ENCODE measurements around the gene TCEANC.
A peak's percentile ranks its signal among the peaks of the same experiment; 100 is the strongest.
"Not testable (repeated sequence)": the region's sequence is repeated elsewhere in the genome, so short reads cannot be mapped to it uniquely, and the experiment has no call there.

TCEANC gene

GRCh38 chrX:13645464-13646153 is 7.3 kb upstream of the TCEANC start:
- Mint-ChIP-seq H3K9me3 (no peaks in the 10 kb centered on the region), H3K36me3 (ENCODE audit: insufficient read depth) (no peaks in the 10 kb centered on the region), H3K27ac (ENCODE audit: low read depth) (no peak overlapping the region), H3K27me3 (no peaks in the 10 kb centered on the region), H3K4me3 (no peak overlapping the region), H3K4me1 (peaks cover 13% of the 10 kb centered on the region)
- DNase-seq (ENCODE audit: low spot score in 2 of 2), result no peak
- ATAC-seq (replicated peaks; ENCODE audit: extremely low read depth, poor library complexity, severe bottlenecking), result no peak

GRCh38 chrX:13646154-13646549 is 6.8 kb upstream of the TCEANC start:
- no peak for DNase-seq (ENCODE audit: low spot score in 2 of 2)
- Mint-ChIP-seq H3K27ac (ENCODE audit: low read depth) (no peak overlapping the region), H3K27me3 (no peaks in the 10 kb centered on the region), H3K4me1 (peaks cover 13% of the 10 kb centered on the region), H3K4me3 (no peak overlapping the region), H3K36me3 (ENCODE audit: insufficient read depth) (no peaks in the 10 kb centered on the region), H3K9me3 (no peaks in the 10 kb centered on the region)
- no peak for ATAC-seq (replicated peaks; ENCODE audit: extremely low read depth, poor library complexity, severe bottlenecking)

DNA sequence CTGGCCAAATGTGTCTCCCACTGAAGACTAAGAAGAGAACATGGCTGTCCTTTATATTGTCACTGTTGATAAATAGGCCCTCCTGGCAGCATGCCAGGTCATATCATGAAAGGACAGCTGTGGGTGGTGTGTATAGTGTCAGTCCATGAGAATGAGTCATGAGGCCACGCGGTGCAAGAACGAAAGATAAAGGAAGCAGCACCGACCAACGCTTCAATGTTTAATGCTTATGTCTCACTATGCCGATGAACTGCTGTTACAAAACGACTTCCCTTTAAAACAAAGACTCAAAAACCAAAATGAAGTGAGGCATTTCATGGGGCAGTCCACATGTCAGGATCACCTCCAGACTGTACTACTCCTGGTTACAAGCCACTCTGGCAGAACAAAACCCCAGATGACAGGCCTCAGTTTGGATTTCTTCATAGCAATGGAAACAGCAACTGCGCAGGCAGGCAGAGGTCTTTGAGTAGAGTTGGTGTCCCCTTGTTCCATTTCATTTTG is 5.2 kb upstream of the TCEANC start:
- H3K4me1 Mint-ChIP-seq, result peaks cover 13% of the 10 kb centered on the region
- H3K9me3 Mint-ChIP-seq, result no peaks in the 10 kb centered on the region
- DNase-seq (ENCODE audit: low spot score in 2 of 2) (peak; percentile 22 to 39), ATAC-seq (replicated peaks; ENCODE audit: extremely low read depth, poor library complexity, severe bottlenecking) (peak; percentile 78)
- H3K4me3 Mint-ChIP-seq, result no peak overlapping the region
- H3K27ac Mint-ChIP-seq (ENCODE audit: low read depth), result peak overlapping the region; percentile 81
- no peaks in the 10 kb centered on the region for H3K27me3 Mint-ChIP-seq
- no peaks in the 10 kb centered on the region for H3K36me3 Mint-ChIP-seq (ENCODE audit: insufficient read depth)

- ATAC-seq (replicated peaks; ENCODE audit: extremely low read depth, poor library complexity, severe bottlenecking); H3K4me3 Mint-ChIP-seq; H3K36me3 Mint-ChIP-seq (ENCODE audit: insufficient read depth); H3K27me3 Mint-ChIP-seq; H3K9me3 Mint-ChIP-seq; DNase-seq (ENCODE audit: low spot score in 2 of 2): not testable (repeated sequence)
- peaks cover 13% of the 10 kb centered on the region for H3K4me1 Mint-ChIP-seq
- peak overlapping the region; percentile 81 for H3K27ac Mint-ChIP-seq (ENCODE audit: low read depth)
These were observed 4.6 kb upstream of the TCEANC start for GRCh38 chrX:13648336-13648735.

- H3K9me3 Mint-ChIP-seq, result no peaks in the 10 kb centered on the region
- H3K27me3 Mint-ChIP-seq, result no peaks in the 10 kb centered on the region
- ATAC-seq (replicated peaks; ENCODE audit: extremely low read depth, poor library complexity, severe bottlenecking), result no peak
- no peak for DNase-seq (ENCODE audit: low spot score in 2 of 2)
- peaks cover 13% of the 10 kb centered on the region for H3K4me1 Mint-ChIP-seq
- H3K4me3 Mint-ChIP-seq, result no peak overlapping the region
- peaks cover 4% of the 10 kb centered on the region for H3K36me3 Mint-ChIP-seq (ENCODE audit: insufficient read depth)
- no peak overlapping the region for H3K27ac Mint-ChIP-seq (ENCODE audit: low read depth)
These were observed 3.1 kb upstream of the TCEANC start for GRCh38 chrX:13649838-13650237.

GRCh38 chrX:13650318-13650717 is 2.6 kb upstream of the TCEANC start:
- no peak overlapping the region for H3K27ac Mint-ChIP-seq (ENCODE audit: low read depth)
- no peaks in the 10 kb centered on the region for H3K9me3 Mint-ChIP-seq
- H3K27me3 Mint-ChIP-seq, result no peaks in the 10 kb centered on the region
- H3K4me1 Mint-ChIP-seq, result peaks cover 17% of the 10 kb centered on the region
- H3K36me3 Mint-ChIP-seq (ENCODE audit: insufficient read depth), result peaks cover 7% of the 10 kb centered on the region
- DNase-seq (ENCODE audit: low spot score in 2 of 2) (no peak), ATAC-seq (replicated peaks; ENCODE audit: extremely low read depth, poor library complexity, severe bottlenecking) (no peak)
- no peak overlapping the region for H3K4me3 Mint-ChIP-seq

DNA sequence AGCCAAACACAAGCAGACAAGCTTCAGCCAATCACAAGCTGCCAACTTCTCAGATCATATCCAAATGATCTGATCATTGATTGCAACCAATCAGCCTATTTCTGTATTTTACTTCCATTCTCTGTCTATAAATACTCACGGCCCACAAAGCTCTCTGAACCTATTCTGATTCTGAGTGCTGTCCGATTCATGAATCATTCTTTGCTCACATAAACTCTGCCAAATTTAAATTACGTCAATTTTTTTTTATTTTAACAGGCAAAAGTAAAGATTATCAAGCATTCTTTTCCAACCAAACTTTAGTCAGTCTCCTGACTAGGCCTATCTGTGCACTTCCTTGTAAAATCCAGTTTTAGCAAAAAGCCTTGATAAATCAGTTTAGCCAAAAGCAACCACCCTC is 1.8 kb upstream of the TCEANC start:
- no peaks in the 10 kb centered on the region for H3K27me3 Mint-ChIP-seq
- ATAC-seq (replicated peaks; ENCODE audit: extremely low read depth, poor library complexity, severe bottlenecking) (no peak), DNase-seq (ENCODE audit: low spot score in 2 of 2) (no peak)
- H3K27ac Mint-ChIP-seq (ENCODE audit: low read depth), result no peak overlapping the region
- H3K36me3 Mint-ChIP-seq (ENCODE audit: insufficient read depth), result peaks cover 8% of the 10 kb centered on the region
- peaks cover 15% of the 10 kb centered on the region for H3K4me1 Mint-ChIP-seq
- H3K9me3 Mint-ChIP-seq, result no peaks in the 10 kb centered on the region
- H3K4me3 Mint-ChIP-seq, result no peak overlapping the region

DNA sequence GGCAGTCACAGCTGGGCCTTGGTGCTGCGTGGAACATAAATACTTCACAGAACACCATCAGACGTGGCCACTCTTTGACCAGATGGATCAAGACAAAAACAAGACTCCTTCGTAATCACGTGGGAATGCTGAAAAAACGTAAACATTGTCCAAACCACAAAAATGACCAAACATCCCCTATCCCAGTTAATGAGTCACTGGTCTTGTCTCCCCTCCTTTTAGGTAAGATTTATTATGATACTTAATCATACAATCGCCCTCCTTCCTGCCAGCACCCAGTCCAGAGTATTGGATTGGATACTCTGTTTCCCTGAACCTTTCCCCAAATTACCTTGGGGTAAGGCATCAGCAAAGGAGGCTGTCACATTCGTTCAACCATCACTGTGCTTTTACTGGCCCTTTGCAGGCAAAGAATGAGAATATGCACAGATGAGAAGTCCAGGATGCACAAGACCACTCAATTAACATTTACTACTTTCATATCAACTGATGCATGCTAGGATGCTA is 601 bp upstream of the TCEANC start:
- H3K4me3 Mint-ChIP-seq, result peak overlapping the region; percentile 85
- H3K27ac Mint-ChIP-seq (ENCODE audit: low read depth), result peak overlapping the region; percentile 92
- H3K36me3 Mint-ChIP-seq (ENCODE audit: insufficient read depth), result peaks cover 13% of the 10 kb centered on the region
- no peaks in the 10 kb centered on the region for H3K9me3 Mint-ChIP-seq
- DNase-seq (ENCODE audit: low spot score in 2 of 2) (no peak), ATAC-seq (replicated peaks; ENCODE audit: extremely low read depth, poor library complexity, severe bottlenecking) (no peak)
- H3K27me3 Mint-ChIP-seq, result no peaks in the 10 kb centered on the region
- peaks cover 12% of the 10 kb centered on the region for H3K4me1 Mint-ChIP-seq

GRCh38 chrX:13654116-13654515 is 1.2 kb downstream of the TCEANC start:
- Mint-ChIP-seq H3K27ac (ENCODE audit: low read depth) (peak overlapping the region; percentile 92), H3K36me3 (ENCODE audit: insufficient read depth) (peaks cover 17% of the 10 kb centered on the region), H3K27me3 (no peaks in the 10 kb centered on the region)

GRCh38 chrX:13655674-13656073 is 2.7 kb downstream of the TCEANC start:
- no peaks in the 10 kb centered on the region for H3K27me3 Mint-ChIP-seq
- H3K9me3 Mint-ChIP-seq, result no peaks in the 10 kb centered on the region
- no peak for ATAC-seq (replicated peaks; ENCODE audit: extremely low read depth, poor library complexity, severe bottlenecking)
- H3K4me1 Mint-ChIP-seq, result peaks cover 10% of the 10 kb centered on the region
- H3K4me3 Mint-ChIP-seq, result no peak overlapping the region
- no peak overlapping the region for H3K27ac Mint-ChIP-seq (ENCODE audit: low read depth)
- H3K36me3 Mint-ChIP-seq (ENCODE audit: insufficient read depth), result peaks cover 24% of the 10 kb centered on the region
- no peak for DNase-seq (ENCODE audit: low spot score in 2 of 2)

More at GRCh38 chrX:13654116-13654515, 1.2 kb downstream of the TCEANC start:
- DNase-seq (ENCODE audit: low spot score in 2 of 2), result no peak
- Mint-ChIP-seq H3K9me3 (no peaks in the 10 kb centered on the region), H3K4me3 (no peak overlapping the region), H3K4me1 (peaks cover 10% of the 10 kb centered on the region)
- ATAC-seq (replicated peaks; ENCODE audit: extremely low read depth, poor library complexity, severe bottlenecking), result no peak

GRCh38 chrX:13658602-13659001 is 5.7 kb downstream of the TCEANC start:
- ATAC-seq (replicated peaks; ENCODE audit: extremely low read depth, poor library complexity, severe bottlenecking), result peak; percentile 28
- Mint-ChIP-seq H3K27ac (ENCODE audit: low read depth) (peak overlapping the region; percentile 67), H3K4me3 (no peak overlapping the region)

GRCh38 chrX:13659063-13659462 is 6.1 kb downstream of the TCEANC start:
- Mint-ChIP-seq H3K9me3 (no peaks in the 10 kb centered on the region), H3K27me3 (no peaks in the 10 kb centered on the region), H3K27ac (ENCODE audit: low read depth) (peak overlapping the region; percentile 67), H3K36me3 (ENCODE audit: insufficient read depth) (peaks cover 33% of the 10 kb centered on the region), H3K4me1 (peaks cover 10% of the 10 kb centered on the region), H3K4me3 (no peak overlapping the region)
- ATAC-seq (replicated peaks; ENCODE audit: extremely low read depth, poor library complexity, severe bottlenecking) (no peak), DNase-seq (ENCODE audit: low spot score in 2 of 2) (no peak)

More at GRCh38 chrX:13658602-13659001, 5.7 kb downstream of the TCEANC start:
- Mint-ChIP-seq H3K27me3 (no peaks in the 10 kb centered on the region), H3K36me3 (ENCODE audit: insufficient read depth) (peaks cover 31% of the 10 kb centered on the region), H3K4me1 (peaks cover 10% of the 10 kb centered on the region), H3K9me3 (no peaks in the 10 kb centered on the region)
- DNase-seq (ENCODE audit: low spot score in 2 of 2), result no peak

- Mint-ChIP-seq H3K27me3 (no peaks in the 10 kb centered on the region), H3K36me3 (ENCODE audit: insufficient read depth) (peaks cover 36% of the 10 kb centered on the region), H3K9me3 (no peaks in the 10 kb centered on the region), H3K27ac (ENCODE audit: low read depth) (peak overlapping the region; percentile 22), H3K4me1 (peaks cover 5% of the 10 kb centered on the region), H3K4me3 (peak overlapping the region; percentile 13)
- ATAC-seq (replicated peaks; ENCODE audit: extremely low read depth, poor library complexity, severe bottlenecking), result peak; percentile 24
- DNase-seq (ENCODE audit: low spot score in 2 of 2), result no peak
These were observed 8.9 kb downstream of the TCEANC start for GRCh38 chrX:13661735-13662288.

All from central memory CD8-positive, alpha-beta T cell (primary cell).